Osteoblast (primary cell): ENCODE measurements around the gene STARD6. TPM values are rescaled to one million over a fixed set of nuclear protein-coding genes. Genes with fewer than 3 reads are reported as not detected.

Experiments used
- DNase-seq: peaks from one replicate; pipeline ENCODE4 v3.0.0; 2011; ENCODE audit warnings: low spot score, mixed read lengths; ENCODE audit not compliant: insufficient read length; ENCODE audit errors: missing footprints
- H2AFZ ChIP-seq: 2 replicates; pipeline ENCODE4 v1.6.0; 2011; ENCODE audit warnings: mild to moderate bottlenecking, low read length
- H3K27ac ChIP-seq: 2 replicates; pipeline ENCODE4 v1.5.1; 2011; ENCODE audit warnings: mild to moderate bottlenecking, low read depth, low read length, moderate library complexity
- H3K27me3 ChIP-seq: 2 replicates; pipeline ENCODE4 v1.6.0; 2012; ENCODE audit warnings: mild to moderate bottlenecking, control low read depth, inconsistent platforms, low read length, moderate library complexity; ENCODE audit not compliant: insufficient read depth
- H3K36me3 ChIP-seq: 2 replicates; pipeline ENCODE4 v1.5.1; 2011; ENCODE audit warnings: mild to moderate bottlenecking, low read length, control low read depth, moderate library complexity; ENCODE audit not compliant: insufficient read depth
- H3K4me1 ChIP-seq: 2 replicates; pipeline ENCODE4 v1.5.1; 2011; ENCODE audit warnings: mild to moderate bottlenecking, low read length, control low read depth, moderate library complexity; ENCODE audit not compliant: insufficient read depth
- H3K4me2 ChIP-seq: 2 replicates; pipeline ENCODE4 v1.6.0; 2011; ENCODE audit warnings: mild to moderate bottlenecking, low read length; ENCODE audit not compliant: insufficient read depth
- H3K4me3 ChIP-seq: fragments of 200-600 bp; sonication (generic); 3 replicates; pipeline ENCODE4 v1.5.1; 2012; ENCODE audit warnings: mild to moderate bottlenecking, low read length, inconsistent platforms; ENCODE audit not compliant: insufficient read depth
- H3K79me2 ChIP-seq: 2 replicates; pipeline ENCODE4 v1.6.0; 2012; ENCODE audit warnings: mild to moderate bottlenecking, low read length, control low read depth, inconsistent platforms; ENCODE audit not compliant: insufficient read depth
- H3K9me3 ChIP-seq: 2 replicates; pipeline ENCODE4 v1.5.1; 2011; ENCODE audit warnings: low read depth, low read length, control low read depth
- H4K20me1 ChIP-seq: 2 replicates; pipeline ENCODE4 v1.6.0; 2012; ENCODE audit warnings: mild to moderate bottlenecking, low read length, control low read depth; ENCODE audit not compliant: insufficient read depth
- small RNA-seq: library from RNA; depleted of rRNA; stranded (forward); fragments of <200 nt; gene quantifications from one replicate; pipeline ENCODE3, GENCODE V24; 2012
- total RNA-seq: library from RNA; depleted of rRNA; stranded (reverse); fragments of >200 nt; gene quantifications from 2 replicates; pipeline ENCODE4 v1.2.3, GENCODE V29; 2012
- TF ChIP-seq, protein P1 (sequence below): IDR thresholded peaks from 2 replicates; pipeline ENCODE4 v1.5.1; 2011; ENCODE audit warnings: mild to moderate bottlenecking, low read depth, low read length, moderate library complexity; ENCODE audit errors: extremely low read depth

The STARD6 gene
- total RNA-seq, 1 donor, result not detected

- H3K36me3 ChIP-seq, result peaks cover 55% of the 10 kb centered on the region
- DNase-seq, result no peak
- no peaks in the 10 kb centered on the region for H3K79me2 ChIP-seq
- TF ChIP-seq, protein P1, sequence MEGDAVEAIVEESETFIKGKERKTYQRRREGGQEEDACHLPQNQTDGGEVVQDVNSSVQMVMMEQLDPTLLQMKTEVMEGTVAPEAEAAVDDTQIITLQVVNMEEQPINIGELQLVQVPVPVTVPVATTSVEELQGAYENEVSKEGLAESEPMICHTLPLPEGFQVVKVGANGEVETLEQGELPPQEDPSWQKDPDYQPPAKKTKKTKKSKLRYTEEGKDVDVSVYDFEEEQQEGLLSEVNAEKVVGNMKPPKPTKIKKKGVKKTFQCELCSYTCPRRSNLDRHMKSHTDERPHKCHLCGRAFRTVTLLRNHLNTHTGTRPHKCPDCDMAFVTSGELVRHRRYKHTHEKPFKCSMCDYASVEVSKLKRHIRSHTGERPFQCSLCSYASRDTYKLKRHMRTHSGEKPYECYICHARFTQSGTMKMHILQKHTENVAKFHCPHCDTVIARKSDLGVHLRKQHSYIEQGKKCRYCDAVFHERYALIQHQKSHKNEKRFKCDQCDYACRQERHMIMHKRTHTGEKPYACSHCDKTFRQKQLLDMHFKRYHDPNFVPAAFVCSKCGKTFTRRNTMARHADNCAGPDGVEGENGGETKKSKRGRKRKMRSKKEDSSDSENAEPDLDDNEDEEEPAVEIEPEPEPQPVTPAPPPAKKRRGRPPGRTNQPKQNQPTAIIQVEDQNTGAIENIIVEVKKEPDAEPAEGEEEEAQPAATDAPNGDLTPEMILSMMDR, result no peak
- no peaks in the 10 kb centered on the region for H3K4me1 ChIP-seq
- no peak overlapping the region for H3K27ac ChIP-seq
- no peaks in the 10 kb centered on the region for H3K9me3 ChIP-seq
- H4K20me1 ChIP-seq, result no peaks in the 10 kb centered on the region
- H2AFZ ChIP-seq, result no peak overlapping the region
- H3K4me3 ChIP-seq, result no peak overlapping the region
- H3K27me3 ChIP-seq, result no peaks in the 10 kb centered on the region
- no peak overlapping the region for H3K4me2 ChIP-seq
Observed at GRCh38 chr18:54278615-54279014, 79.0 kb downstream of the STARD6 start.

DNA sequence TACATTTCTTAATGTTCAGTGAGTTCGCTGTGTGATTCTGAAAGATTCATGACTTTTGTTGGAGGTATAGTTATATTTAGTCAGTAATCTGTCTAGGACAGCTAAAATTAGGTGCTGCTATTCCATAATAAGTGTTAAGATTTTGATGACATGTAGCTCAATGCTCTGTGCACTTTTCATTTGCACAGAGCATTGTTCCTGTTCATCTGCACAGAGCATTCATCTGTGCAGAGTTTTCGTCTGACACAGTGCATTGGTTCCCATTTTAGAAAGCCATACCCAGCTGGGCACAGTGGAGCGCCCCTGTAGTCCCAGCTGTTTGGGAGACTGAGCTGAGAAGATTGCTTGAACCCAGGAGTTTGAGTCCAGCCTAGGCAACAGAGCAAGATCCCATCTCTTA lies 79.8 kb downstream of the STARD6 start:
- Histone ChIP-seq H3K9me3 (no peaks in the 10 kb centered on the region), H2AFZ (no peak overlapping the region), H3K4me2 (no peak overlapping the region), H3K27ac (no peak overlapping the region), H3K27me3 (no peaks in the 10 kb centered on the region), H4K20me1 (no peaks in the 10 kb centered on the region), H3K4me1 (no peaks in the 10 kb centered on the region), H3K79me2 (no peaks in the 10 kb centered on the region), H3K36me3 (peaks cover 50% of the 10 kb centered on the region), H3K4me3 (no peak overlapping the region)
- TF ChIP-seq, protein P1, result no peak
- DNase-seq, result no peak

Small RNA genes lying within 50 kb of the gene (small RNA-seq; reads per million reads assigned to genes)
- not detected for gene SNRPGP2

Other genes with a start within 250 kb of the STARD6 start
- gene MBD2, start 133.2 kb downstream of the STARD6 start, total RNA-seq, result 23.9 and 31.5 TPM in 2 replicates
- 34.0 and 39.8 TPM in 2 replicates for gene POLI, start 88.3 kb downstream of the STARD6 start, total RNA-seq
- 1.8 TPM in 2 replicates for gene C18orf54, start within 50 bp of the STARD6 start, total RNA-seq
- gene DYNAP, start 233.4 kb upstream of the STARD6 start, total RNA-seq, result not detected in 2 replicates